ENCODE data around the gene SERPINB1. TPM values are rescaled to one million over a fixed set of nuclear protein-coding genes. Genes with fewer than 3 reads are reported as not detected.
A peak's percentile ranks its signal among the peaks of the same experiment; 100 is the strongest.

SERPINB1 gene
- total RNA-seq, 1 donor from 2014 or later: 61.6 TPM

GRCh38 chr6:2876210-2877056 is 34.8 kb upstream of the SERPINB1 start:
- H3K27ac Mint-ChIP-seq: peak overlapping the region; percentile 95
- H3K4me3 Mint-ChIP-seq (ENCODE audit: low read depth): peak overlapping the region; percentile 87
- TF ChIP-seq CTCF (IDR thresholded peaks at IDR 0.05; ENCODE audit: unreplicated experiment): no peak
- peaks cover 10% of the 10 kb centered on the region for H3K27me3 Mint-ChIP-seq
- H3K36me3 Mint-ChIP-seq (ENCODE audit: insufficient read depth): no peaks in the 10 kb centered on the region
- no peak for DNase-seq (ENCODE audit: low spot score, unreplicated experiment)
- H3K9me3 Mint-ChIP-seq (ENCODE audit: low read depth): peaks cover 11% of the 10 kb centered on the region
- H3K4me1 Mint-ChIP-seq (ENCODE audit: low read depth): peaks cover 20% of the 10 kb centered on the region

GRCh38 chr6:2875359-2876191 is 33.9 kb upstream of the SERPINB1 start:
- peak; percentile 42 for DNase-seq (ENCODE audit: low spot score, unreplicated experiment)

GRCh38 chr6:2873643-2874042 is 32.0 kb upstream of the SERPINB1 start:
- H3K4me3 Mint-ChIP-seq (ENCODE audit: low read depth): no peak overlapping the region
- peaks cover 10% of the 10 kb centered on the region for H3K27me3 Mint-ChIP-seq
- no peak for TF ChIP-seq CTCF (IDR thresholded peaks at IDR 0.05; ENCODE audit: unreplicated experiment)
- H3K9me3 Mint-ChIP-seq (ENCODE audit: low read depth): peaks cover 4% of the 10 kb centered on the region
- no peaks in the 10 kb centered on the region for H3K36me3 Mint-ChIP-seq (ENCODE audit: insufficient read depth)
- DNase-seq (ENCODE audit: low spot score, unreplicated experiment): no peak
- peaks cover 20% of the 10 kb centered on the region for H3K4me1 Mint-ChIP-seq (ENCODE audit: low read depth)
- no peak overlapping the region for H3K27ac Mint-ChIP-seq

More at GRCh38 chr6:2875359-2876191, 33.9 kb upstream of the SERPINB1 start:
- Mint-ChIP-seq H3K27me3 (peaks cover 10% of the 10 kb centered on the region), H3K4me3 (ENCODE audit: low read depth) (peak overlapping the region; percentile 83), H3K27ac (peak overlapping the region; percentile 91), H3K9me3 (ENCODE audit: low read depth) (peaks cover 6% of the 10 kb centered on the region), H3K4me1 (ENCODE audit: low read depth) (peaks cover 20% of the 10 kb centered on the region), H3K36me3 (ENCODE audit: insufficient read depth) (no peaks in the 10 kb centered on the region)
- no peak for TF ChIP-seq CTCF (IDR thresholded peaks at IDR 0.05; ENCODE audit: unreplicated experiment)

- no peak for TF ChIP-seq CTCF (IDR thresholded peaks at IDR 0.05; ENCODE audit: unreplicated experiment)
- Mint-ChIP-seq H3K4me1 (ENCODE audit: low read depth) (peaks cover 14% of the 10 kb centered on the region), H3K36me3 (ENCODE audit: insufficient read depth) (no peaks in the 10 kb centered on the region), H3K27ac (no peak overlapping the region), H3K9me3 (ENCODE audit: low read depth) (peaks cover 4% of the 10 kb centered on the region), H3K4me3 (ENCODE audit: low read depth) (no peak overlapping the region), H3K27me3 (peaks cover 10% of the 10 kb centered on the region)
- no peak for DNase-seq (ENCODE audit: low spot score, unreplicated experiment)
Measured at GRCh38 chr6:2872423-2873358, 31.0 kb upstream of the SERPINB1 start.

All from progenitor cell of endocrine pancreas (in vitro differentiated cells).